HG03571 (cell line): ENCODE results near the gene CACFD1.

ENCODE experiments used
- ATAC-seq: cut with Tn5 transposase; IDR thresholded peaks from one replicate; pipeline ENCODE4 v1.9.1; 2021; ENCODE audit not compliant: unreplicated experiment

The CACFD1 gene

DNA sequence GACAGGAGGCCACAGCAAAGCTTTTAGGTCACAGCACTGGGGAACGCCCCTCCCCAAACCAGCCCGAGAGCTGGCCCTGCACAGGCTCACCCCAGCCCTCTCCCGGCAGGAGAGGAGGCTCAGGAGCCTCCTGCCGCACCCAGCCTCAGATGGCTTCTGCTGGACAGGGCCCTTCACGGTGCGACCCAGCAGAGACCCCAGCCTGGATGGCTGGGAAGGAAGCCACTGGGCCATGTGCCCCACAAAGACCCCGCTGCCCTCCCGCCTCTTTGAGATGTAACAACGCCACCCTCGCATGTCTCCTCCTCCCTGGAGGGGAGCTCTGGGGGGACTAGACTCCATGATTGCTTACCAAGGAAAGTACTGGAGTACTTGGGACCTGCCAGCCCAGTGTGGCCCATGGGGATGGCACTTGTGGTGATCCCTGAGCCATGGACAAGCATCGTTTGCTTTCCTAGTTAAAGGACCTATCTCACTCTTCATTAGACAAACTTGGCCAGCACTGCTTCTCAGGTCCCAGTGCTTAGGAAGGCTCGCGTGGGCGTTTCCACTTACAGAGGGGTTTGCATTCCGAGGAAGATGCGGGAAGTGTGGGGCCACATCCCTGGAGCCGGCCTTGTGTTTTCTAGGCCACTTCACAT is 56.0 kb downstream of the CACFD1 start:
- no peak for ATAC-seq

- no peak for ATAC-seq
Observed at GRCh38 chr9:133516256-133516960, 56.6 kb downstream of the CACFD1 start.

DNA sequence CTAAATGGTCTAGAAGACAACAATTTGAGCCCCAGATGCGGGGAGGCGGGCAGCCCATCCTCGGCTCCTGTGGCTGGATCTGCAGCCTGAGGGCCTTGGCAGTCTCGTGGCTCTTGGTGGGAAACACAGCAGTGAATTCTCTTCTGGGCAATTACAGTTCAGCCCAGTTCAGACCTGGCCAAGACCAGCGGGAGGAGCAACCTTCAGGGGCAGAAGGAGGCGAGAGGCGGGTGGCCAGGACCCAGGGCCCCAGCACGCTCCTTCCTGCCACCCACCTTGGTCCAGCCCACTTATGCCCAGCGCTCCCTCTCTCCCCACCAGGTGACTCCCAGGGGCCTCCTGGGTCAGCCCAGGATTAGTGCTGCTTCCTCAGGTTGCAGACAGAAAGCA is 57.2 kb downstream of the CACFD1 start:
- no peak for ATAC-seq

- no peak for ATAC-seq
Observed at GRCh38 chr9:133517711-133518110, 57.9 kb downstream of the CACFD1 start.

- ATAC-seq, result no peak
Observed at GRCh38 chr9:133518200-133518599, 58.4 kb downstream of the CACFD1 start.

GRCh38 chr9:133518706-133519449 is 59.1 kb downstream of the CACFD1 start:
- no peak for ATAC-seq

DNA sequence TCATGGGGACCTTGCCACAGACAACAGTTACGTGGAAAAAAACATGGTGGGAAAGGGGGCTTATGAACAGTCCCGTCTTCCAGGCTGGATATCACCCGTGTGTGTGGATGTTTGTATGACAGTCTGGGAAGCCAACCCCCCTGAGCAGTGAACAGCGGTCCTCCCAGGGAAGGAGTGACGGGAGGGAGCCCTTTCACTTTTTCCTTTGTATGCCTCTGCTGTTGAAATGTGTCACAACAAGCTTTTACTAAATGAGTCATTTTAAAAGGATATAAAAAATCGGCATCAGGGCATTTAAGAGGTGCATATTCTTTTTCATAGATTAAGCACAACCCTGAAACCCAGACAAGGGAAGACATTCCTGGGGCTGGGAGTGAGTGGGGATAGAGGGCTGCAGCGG is 59.9 kb downstream of the CACFD1 start:
- no peak for ATAC-seq

DNA sequence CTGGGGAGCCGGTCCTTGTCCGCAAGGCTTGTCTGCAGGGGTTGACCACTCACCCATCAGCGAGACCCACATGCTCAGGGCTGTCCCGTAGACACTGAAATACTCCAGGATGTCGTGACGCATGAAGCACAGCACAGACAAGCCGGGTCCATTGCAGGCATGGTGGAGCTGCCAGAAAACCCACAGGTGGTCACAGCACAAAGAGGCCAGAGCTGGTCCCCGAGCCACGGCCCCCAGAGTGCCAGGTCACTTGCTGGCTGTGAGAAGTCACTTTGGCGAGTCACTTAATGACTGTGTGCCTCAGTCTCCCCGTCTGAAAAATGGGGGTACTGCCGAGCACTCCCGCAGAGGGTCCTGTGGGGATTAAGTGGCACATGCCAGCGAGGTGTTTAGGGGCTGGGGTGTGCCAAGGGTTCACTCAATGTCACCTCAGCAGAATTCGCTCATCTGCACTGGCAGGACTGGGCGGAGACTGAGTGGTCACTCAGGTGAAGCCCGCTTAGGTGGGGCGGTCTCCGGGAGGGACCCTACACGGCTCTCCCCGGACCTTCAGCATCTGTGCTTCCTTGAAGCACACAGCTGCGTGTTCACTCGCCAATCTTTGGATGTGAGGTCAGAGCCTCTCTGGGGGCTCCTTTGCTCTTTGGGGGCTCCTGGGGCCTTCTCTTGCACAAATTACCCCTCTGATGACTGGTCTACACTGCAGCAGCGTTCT is 60.5 kb downstream of the CACFD1 start:
- ATAC-seq, result no peak
